Measurements from ENCODE around the gene BCL2.

The BCL2 gene

DNA sequence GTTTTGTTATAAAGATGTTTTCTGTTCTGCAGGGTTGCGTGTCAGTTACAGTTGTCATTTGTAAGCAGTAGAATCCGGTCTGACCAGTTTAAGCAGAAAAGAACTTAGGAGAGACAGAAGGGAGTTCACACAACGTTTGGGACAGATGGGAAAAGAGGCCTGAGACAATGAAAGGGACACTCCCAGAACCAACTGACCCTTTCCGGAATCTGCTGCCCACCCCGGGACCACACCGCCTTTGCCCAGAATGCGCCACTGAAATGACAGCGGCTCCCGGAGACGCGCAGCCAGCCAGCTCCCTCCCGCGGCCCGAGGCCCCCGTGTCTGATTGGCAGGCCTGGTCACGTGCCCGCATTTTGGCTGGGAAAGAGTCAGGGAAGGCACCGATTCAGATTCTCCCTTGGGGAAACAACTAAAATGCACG lies 244.6 kb downstream of the BCL2 start:
- peak; percentile 65 for DNase-seq

DNA sequence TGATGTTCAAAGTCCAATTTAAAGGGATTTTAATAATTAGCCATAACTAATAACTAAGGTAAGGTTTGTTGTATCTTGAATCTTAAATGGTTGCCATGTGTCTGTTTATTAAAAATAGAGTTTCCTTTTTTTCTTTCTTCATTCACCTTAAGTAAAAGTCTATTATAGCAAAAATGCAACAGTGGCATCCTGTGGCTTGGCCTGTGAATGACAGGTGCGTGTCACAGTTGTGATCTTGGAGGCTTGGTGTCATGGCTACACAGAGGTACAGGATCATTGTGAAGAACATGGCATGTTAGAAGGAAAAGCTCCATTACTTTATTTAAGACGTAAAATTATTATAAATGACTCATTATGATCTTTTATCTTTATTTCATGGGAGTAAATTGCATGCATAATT lies 246.1 kb downstream of the BCL2 start:
- DNase-seq: no peak

Measured in activated CD4-positive, CD25-positive, alpha-beta regulatory T cell treated with anti-CD3 and anti-CD28 coated beads, Interleukin-2, amount 50 U/mL, for 72 hours (primary cell).